Measurements from ENCODE around the gene CMTM3.
"Not testable (repeated sequence)": the region's sequence is repeated elsewhere in the genome, so short reads cannot be mapped to it uniquely, and the experiment has no call there.

DNA sequence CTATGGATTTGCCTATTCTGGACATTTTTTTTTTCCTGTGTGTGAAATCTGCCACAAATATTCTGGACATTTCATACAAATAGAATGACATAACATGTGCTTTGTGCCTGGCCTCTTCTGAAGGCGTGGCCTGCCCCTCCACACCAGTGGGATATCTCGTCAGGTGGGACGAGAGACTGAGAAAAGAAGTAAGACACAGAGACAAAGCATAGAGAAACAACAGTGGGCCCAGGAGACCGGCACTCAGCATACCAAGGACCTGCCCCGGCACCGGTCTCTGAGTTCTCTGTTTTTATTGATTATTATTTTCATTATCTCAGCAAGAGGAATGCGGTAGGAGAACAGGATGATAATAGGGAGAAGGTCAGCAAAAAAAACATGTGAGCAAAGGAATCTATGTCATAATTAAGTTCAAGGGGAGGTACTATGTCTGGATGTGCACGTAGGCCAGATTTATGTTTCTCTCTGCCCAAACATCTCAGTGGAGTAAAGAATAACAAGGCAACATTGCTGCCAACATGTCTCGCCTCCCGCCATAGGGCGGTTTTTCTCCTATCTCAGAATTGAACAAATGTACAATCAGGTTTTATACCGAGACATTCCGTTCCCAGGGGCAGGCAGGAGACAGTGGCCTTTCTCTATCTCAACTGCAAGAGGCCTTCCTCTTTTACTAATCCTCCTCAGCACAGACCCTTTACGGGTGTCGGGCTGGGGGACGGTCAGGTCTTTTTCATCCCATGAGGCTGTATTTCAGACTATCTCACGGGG, 23.3 kb downstream of the CMTM3 start:
- TF ChIP-seq EZH2phosphoT487 (IDR thresholded peaks at IDR 0.05; ENCODE audit: insufficient read depth, low read depth); EZH2 (IDR thresholded peaks at IDR 0.05; ENCODE audit: insufficient read depth, poor library complexity, severe bottlenecking): not testable (repeated sequence)

Measured in GM23248 (cell line).